Activated naive CD8-positive, alpha-beta T cell treated with anti-CD3 and anti-CD28 coated beads, Interleukin-2, amount 10 ng/mL, durations not matched to agents 7 days and 5 days (primary cell): ENCODE data around the gene IQCC. TPM values are rescaled to one million over a fixed set of nuclear protein-coding genes. Genes with fewer than 3 reads are reported as not detected.
"Not testable (repeated sequence)": the region's sequence is repeated elsewhere in the genome, so short reads cannot be mapped to it uniquely, and the experiment has no call there.

Experiments
- ATAC-seq: fragments of 150-1000 bp; cut with Tn5 transposase; one replicate; pipeline ENCODE4 v1.10.0; 2021; ENCODE audit warnings: low read depth, moderate library complexity
- POLR2A ChIA-PET: fragments of 350-600 bp; sonication (Branson Sonifier 250); formaldehyde crosslinking; loops from one replicate; lab custom pipeline; 2021; ENCODE audit warnings: antibody characterized with exemption; lab: Charles Lee
- DNase-seq: peaks from one replicate; pipeline ENCODE4 v3.0.0; 2021
- H3K27ac Mint-ChIP-seq: one replicate; pipeline ENCODE4 v1.8.0; 2022; ENCODE audit warnings: mild to moderate bottlenecking, mixed read lengths
- H3K27me3 Mint-ChIP-seq: one replicate; pipeline ENCODE4 v1.8.0; 2022; ENCODE audit warnings: mild to moderate bottlenecking, moderate library complexity, mixed read lengths
- H3K36me3 Mint-ChIP-seq: one replicate; pipeline ENCODE4 v1.8.0; 2021; ENCODE audit warnings: mild to moderate bottlenecking, mixed read lengths
- H3K4me1 Mint-ChIP-seq: one replicate; pipeline ENCODE4 v1.8.0; 2021; ENCODE audit warnings: mixed read lengths
- H3K4me3 Mint-ChIP-seq: one replicate; pipeline ENCODE4 v1.8.0; 2022; ENCODE audit warnings: mild to moderate bottlenecking, moderate library complexity, mixed read lengths
- H3K9me3 Mint-ChIP-seq: one replicate; pipeline ENCODE4 v1.8.0; 2021; ENCODE audit warnings: mixed read lengths
- total RNA-seq, 2 experiments: library from RNA; stranded (reverse); gene quantifications; one replicate each; pipeline ENCODE4 v1.2.3, GENCODE V29; 2021

IQCC gene
- 1 to 10 TPM; 4.9 to 6.0 TPM for total RNA-seq

DNA sequence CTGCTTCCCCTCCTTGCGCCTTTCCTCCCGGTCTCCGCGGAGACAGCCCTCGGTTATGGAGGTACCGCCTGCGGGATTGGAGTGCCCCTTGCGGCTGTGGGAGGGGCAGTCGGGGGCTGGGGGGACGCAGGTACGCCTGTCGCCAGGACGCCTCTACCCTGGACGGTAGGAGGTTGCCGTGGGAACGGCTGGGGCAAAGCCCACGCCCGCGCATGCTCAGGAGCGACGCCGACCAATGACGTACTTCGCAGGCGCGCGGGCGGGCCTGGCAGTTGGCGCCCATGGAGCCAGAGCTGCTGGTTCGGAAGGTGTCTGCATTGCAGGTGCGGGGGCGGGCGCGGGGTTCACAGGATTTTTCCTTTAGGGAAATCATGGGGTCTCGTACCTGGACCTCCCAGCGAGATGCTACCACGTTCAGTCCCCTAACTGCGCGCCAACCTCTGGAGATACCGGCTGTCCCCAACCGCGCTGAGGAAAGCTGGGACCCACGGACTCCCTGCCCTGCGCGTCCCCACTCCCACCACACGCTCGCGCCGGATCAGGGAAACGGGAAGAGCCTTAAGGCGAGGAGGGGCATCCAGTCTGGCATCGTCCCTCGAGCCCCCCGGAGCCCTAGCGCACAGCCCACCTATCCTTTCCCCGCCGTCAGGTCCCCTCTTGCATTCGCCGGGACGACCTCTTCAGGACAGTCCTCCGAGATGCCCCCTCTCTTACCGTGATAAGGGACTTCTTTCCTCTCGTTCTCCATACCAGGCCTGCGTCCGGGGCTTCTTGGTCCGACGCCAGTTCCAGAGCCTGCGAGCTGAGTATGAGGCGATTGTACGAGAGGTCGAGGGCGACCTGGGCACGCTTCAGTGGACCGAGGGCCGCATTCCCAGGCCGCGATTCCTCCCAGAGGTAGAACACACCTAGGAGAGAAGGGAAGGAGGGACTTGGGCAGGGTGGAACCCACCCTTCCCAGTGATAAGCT is at the start of gene IQCC:
Gene IQCC, plus strand, starts transcription at position 271 of the 970 bp plus-strand sequence. Its CDS starts 11 bp downstream, at position 282.
- peak; percentile 87 for DNase-seq
- H3K27me3 Mint-ChIP-seq, result no peaks in the 10 kb centered on the region
- H3K4me1 Mint-ChIP-seq, result peaks cover 29% of the 10 kb centered on the region
- H3K9me3 Mint-ChIP-seq, result no peaks in the 10 kb centered on the region
- peaks cover 25% of the 10 kb centered on the region for H3K36me3 Mint-ChIP-seq
- H3K27ac Mint-ChIP-seq, result peak within 1 kb of the TSS; percentile 85
- POLR2A ChIA-PET, result interaction anchor here (0.9 to 2.6 kb wide), 13 partner anchors 8 to 133 kb away, joined by 3 to 15 read pairs (median 5); partner anchors contain the start of genes EIF3I, FAM167B, KPNA6 and MARCKSL1
- peak within 1 kb of the TSS; percentile 90 for H3K4me3 Mint-ChIP-seq
- ATAC-seq, result peak; percentile 74

DNA sequence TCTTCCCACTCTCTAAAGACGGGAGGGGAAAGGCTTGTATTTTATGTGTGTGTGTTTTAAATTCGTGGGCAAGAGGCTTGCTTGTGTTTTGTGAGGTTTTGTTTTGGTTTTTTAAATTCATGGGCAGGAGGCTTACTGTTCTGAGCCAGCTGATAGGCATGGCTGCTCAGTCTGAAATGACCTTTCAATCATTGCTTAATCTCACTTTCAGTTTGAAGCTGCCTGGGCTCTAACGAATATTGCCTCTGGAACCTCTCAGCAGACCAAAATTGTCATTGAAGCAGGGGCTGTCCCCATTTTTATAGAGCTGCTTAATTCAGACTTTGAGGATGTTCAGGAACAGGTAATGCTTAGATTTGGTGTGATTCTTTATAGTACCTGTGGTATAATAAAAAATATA is 46.3 kb upstream of the IQCC start:
- DNase-seq (no peak), ATAC-seq (no peak)
- Mint-ChIP-seq H3K36me3 (peaks cover 42% of the 10 kb centered on the region), H3K4me3 (no peak overlapping the region), H3K4me1 (peaks cover 10% of the 10 kb centered on the region), H3K27me3 (no peaks in the 10 kb centered on the region), H3K9me3 (no peaks in the 10 kb centered on the region), H3K27ac (peak overlapping the region; percentile 23)
- POLR2A ChIA-PET, result no interaction called here

DNA sequence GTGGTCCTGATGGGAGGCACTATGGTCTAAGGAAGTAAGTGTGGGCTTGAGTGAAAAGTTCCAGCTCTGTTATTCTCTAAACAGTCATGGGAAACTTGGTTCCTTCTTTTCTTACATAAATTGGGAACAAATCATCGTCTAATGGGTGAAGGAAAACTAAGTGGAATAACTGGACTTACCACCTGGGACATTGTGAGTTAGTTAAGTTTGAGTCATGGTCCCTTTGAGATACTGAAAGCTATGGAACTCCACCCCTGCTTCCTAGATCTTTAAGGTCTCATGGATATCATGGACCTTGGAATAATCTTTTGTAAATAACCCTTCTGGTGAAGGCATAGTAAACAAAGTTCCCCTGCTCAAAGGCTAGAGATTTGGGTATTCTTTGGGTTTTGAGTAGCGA is 42.1 kb upstream of the IQCC start:
- Mint-ChIP-seq H3K4me3 (no peak overlapping the region), H3K27ac (no peak overlapping the region), H3K4me1 (peaks cover 2% of the 10 kb centered on the region), H3K27me3 (no peaks in the 10 kb centered on the region), H3K9me3 (no peaks in the 10 kb centered on the region), H3K36me3 (peaks cover 31% of the 10 kb centered on the region)
- no peak for DNase-seq
- POLR2A ChIA-PET, result no interaction called here
- no peak for ATAC-seq

DNA sequence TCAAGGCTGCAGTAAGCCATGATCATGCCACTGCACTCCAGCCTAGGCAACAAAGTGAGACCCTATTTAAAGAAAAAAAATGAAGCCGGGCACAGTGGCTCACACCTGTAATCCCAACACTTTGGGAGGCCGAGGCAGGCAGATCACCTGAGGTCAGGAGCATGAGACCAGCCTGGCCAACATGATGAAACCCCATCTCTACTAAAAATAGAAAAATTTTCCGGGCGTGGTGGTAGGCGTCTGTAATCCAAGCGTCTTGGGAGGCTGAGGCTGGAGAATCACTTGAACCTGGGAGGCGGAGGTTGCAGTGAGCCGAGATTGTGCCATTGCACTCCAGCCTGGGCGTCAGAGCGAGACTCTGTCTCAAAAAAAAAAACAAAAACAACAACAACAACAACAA is 39.8 kb upstream of the IQCC start:
- ATAC-seq, DNase-seq, H3K4me1 Mint-ChIP-seq, H3K4me3 Mint-ChIP-seq, H3K27me3 Mint-ChIP-seq, H3K27ac Mint-ChIP-seq, H3K9me3 Mint-ChIP-seq, POLR2A ChIA-PET: not testable (repeated sequence)
- peaks cover 34% of the 10 kb centered on the region for H3K36me3 Mint-ChIP-seq

DNA sequence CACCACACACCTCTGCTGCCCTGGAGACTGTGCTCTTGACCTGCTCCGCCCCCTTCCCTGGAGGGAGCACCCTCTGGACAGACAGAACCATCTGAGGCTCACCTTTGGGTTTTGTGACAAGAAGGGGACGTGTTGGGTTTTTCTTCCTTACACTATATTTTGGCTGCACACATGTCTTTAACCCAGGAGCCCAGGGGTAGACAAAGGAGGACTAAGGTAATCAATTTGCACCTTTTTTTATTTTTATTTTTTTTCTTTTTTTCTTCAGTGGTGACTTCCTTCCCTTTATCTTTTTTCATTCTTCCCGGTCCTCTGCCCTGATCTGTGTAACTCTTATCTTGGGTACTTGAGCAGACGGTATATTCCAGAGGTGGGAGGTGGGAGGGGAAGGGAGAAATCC is 34.5 kb upstream of the IQCC start:
- Mint-ChIP-seq H3K27me3 (no peaks in the 10 kb centered on the region), H3K27ac (no peak overlapping the region), H3K9me3 (no peaks in the 10 kb centered on the region), H3K4me3 (no peak overlapping the region), H3K36me3 (peaks cover 36% of the 10 kb centered on the region), H3K4me1 (peaks cover 17% of the 10 kb centered on the region)
- POLR2A ChIA-PET, result no interaction called here
- no peak for DNase-seq
- no peak for ATAC-seq

DNA sequence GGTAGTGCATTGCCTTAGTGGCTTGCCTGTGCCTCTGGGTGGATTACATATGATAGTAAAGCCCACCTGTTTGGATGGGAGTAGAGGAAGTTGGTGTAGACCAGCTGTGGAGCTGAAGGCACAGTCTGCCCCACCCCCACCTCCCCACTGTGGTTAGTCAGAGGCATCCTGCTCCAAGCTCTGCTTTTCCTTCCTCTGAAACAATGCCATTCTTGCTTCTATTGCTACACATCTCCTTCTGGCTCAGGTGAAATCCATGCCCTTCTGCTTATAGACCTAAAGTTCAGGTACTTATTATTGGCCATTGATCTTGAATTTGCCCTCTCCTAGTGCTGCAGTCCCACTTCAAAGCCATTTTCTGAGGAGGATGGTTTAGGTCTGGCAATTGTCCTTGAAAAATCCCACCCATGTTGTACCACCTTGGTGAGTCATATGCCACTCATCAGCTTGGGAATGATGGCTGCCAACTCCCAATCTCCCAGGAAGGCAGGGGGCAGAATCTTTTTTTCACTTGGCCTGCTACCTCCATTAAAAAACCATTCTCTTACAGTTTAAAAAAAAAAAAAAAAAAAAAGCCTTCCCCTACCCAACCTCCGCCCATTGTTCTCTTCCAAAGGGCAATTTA is 32.7 kb upstream of the IQCC start:
- peaks cover 17% of the 10 kb centered on the region for H3K4me1 Mint-ChIP-seq
- H3K36me3 Mint-ChIP-seq, result peaks cover 35% of the 10 kb centered on the region
- H3K27me3 Mint-ChIP-seq, result no peaks in the 10 kb centered on the region
- peak overlapping the region; percentile 50 for H3K27ac Mint-ChIP-seq
- H3K9me3 Mint-ChIP-seq, result no peaks in the 10 kb centered on the region
- POLR2A ChIA-PET, result interaction anchor here (0.6 kb wide), 1 partner anchor 118 kb away, joined by 4 read pairs; no protein-coding TSS in a partner anchor
- H3K4me3 Mint-ChIP-seq, result peak overlapping the region; percentile 28
- ATAC-seq (no peak), DNase-seq (no peak)

DNA sequence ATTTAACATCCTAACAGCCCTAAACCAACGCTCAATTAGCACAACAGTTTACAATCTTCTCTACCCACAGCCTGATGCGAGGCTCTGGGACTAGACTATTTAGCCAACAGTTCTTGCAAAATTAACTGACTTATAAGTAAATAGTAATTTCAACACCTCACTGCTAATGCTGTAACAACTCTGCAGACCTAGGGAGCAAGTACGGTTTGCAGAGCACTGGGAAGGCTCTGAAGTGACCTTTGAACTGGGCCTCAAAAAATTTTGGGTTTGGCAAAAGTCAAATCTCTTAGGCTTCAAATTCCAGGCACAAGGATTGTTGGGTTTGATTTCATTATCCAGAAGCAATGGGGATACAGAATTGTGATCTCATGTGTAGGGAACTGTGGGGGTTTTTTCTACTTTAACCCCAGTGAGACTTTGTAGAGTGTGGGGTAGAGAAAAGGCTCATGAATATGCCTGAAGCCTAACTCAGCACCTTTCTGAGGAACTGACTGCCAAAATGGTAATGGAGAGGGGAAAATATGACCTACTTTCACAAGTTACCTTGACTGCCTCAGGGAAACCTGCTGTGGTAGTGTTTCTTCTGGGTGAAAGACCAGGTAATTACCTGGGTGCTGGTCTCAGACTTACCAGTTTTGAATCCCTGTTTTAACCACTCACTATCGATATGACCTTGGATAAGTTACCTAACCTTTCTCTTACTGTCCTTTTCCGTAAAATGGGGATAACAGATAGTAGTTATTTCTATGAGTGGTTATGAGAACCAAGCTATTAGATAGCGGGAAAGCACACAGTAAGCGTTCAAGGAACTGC is 26.9 kb upstream of the IQCC start:
- no peaks in the 10 kb centered on the region for H3K9me3 Mint-ChIP-seq
- peak overlapping the region; percentile 92 for H3K4me3 Mint-ChIP-seq
- no peak for ATAC-seq
- DNase-seq, result no peak
- H3K27me3 Mint-ChIP-seq, result no peaks in the 10 kb centered on the region
- peaks cover 29% of the 10 kb centered on the region for H3K36me3 Mint-ChIP-seq
- peaks cover 19% of the 10 kb centered on the region for H3K4me1 Mint-ChIP-seq
- POLR2A ChIA-PET, result interaction anchor here (0.6 to 4.1 kb wide), 13 partner anchors 12 to 663 kb away, joined by 3 to 37 read pairs (median 7); partner anchors contain the start of genes CCDC28B, IQCC, KPNA6 and LCK
- peak overlapping the region; percentile 98 for H3K27ac Mint-ChIP-seq

DNA sequence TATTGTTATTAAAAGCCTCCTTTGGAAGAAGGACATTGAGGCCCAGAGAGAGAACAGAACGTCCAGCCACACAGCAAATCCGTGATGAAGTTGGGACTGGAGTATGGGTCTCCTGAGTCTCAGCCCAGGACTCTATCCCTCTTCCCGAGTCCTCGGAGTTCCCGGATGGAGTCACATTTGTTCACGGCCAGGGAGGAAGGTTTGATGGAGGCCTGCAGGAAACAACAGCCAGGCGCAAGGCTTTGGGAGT is 26.4 kb upstream of the IQCC start:
- H3K27me3 Mint-ChIP-seq, result no peaks in the 10 kb centered on the region
- POLR2A ChIA-PET, result interaction anchor here (0.6 to 4.1 kb wide), 13 partner anchors 12 to 662 kb away, joined by 3 to 37 read pairs (median 7); partner anchors contain the start of genes CCDC28B, IQCC, KPNA6 and LCK
- H3K9me3 Mint-ChIP-seq, result no peaks in the 10 kb centered on the region
- DNase-seq (no peak), ATAC-seq (no peak)
- peaks cover 23% of the 10 kb centered on the region for H3K4me1 Mint-ChIP-seq
- peak overlapping the region; percentile 98 for H3K27ac Mint-ChIP-seq
- peak overlapping the region; percentile 92 for H3K4me3 Mint-ChIP-seq
- peaks cover 33% of the 10 kb centered on the region for H3K36me3 Mint-ChIP-seq

DNA sequence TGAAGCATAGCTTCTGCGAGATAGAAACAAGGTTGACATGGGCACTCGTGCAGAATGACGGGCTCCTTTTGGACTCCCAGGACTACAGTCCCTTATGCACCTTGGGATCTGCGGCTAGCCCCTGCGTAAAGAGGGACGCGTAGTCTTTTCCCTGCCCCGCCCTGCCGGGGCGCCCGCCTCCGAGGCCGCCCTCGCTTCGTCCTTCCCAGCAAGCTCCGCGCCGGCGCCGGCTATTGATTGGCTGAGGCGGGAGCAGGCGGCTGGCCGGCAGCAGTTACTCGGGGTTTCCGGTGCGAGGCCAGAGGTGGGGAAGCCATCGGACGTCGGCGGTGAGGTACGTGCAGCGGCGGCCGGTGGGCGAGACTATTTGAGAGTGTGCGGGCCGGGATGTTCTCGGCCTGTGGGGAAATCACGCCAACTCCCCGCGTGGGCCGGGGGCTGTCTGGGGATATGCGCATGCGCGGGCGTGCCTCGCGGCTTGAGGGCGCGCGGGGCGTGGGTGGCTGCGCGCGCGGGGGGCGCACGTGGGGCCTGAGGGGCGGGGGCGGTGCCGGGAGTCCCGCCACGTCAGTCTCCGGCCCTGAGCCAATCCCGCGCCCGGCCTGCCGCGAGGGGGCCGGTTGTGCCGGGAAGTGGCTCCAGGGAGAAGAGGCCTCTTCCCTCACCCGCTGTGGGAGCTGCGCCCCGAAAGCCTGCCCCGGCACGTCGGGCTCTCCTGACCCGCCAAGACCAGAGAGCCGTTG is 25.9 kb upstream of the IQCC start, which contains the start of gene TXLNA:
Gene TXLNA, plus strand, starts transcription at position 233 of the 743 bp plus-strand sequence. CDS start 671 bp downstream, outside the sequence.
- no peaks in the 10 kb centered on the region for H3K27me3 Mint-ChIP-seq
- POLR2A ChIA-PET, result interaction anchor here (0.6 to 4.1 kb wide), 16 partner anchors 11 to 662 kb away, joined by 3 to 37 read pairs (median 5); partner anchors contain the start of genes CCDC28B, IQCC, KPNA6 and LCK
- H3K4me3 Mint-ChIP-seq, result peak within 1 kb of the TSS; percentile 92
- peak within 1 kb of the TSS; percentile 98 for H3K27ac Mint-ChIP-seq
- peak; percentile 89 for ATAC-seq
- no peaks in the 10 kb centered on the region for H3K9me3 Mint-ChIP-seq
- DNase-seq, result peak; percentile 93
- peaks cover 35% of the 10 kb centered on the region for H3K36me3 Mint-ChIP-seq
- H3K4me1 Mint-ChIP-seq, result peaks cover 28% of the 10 kb centered on the region

DNA sequence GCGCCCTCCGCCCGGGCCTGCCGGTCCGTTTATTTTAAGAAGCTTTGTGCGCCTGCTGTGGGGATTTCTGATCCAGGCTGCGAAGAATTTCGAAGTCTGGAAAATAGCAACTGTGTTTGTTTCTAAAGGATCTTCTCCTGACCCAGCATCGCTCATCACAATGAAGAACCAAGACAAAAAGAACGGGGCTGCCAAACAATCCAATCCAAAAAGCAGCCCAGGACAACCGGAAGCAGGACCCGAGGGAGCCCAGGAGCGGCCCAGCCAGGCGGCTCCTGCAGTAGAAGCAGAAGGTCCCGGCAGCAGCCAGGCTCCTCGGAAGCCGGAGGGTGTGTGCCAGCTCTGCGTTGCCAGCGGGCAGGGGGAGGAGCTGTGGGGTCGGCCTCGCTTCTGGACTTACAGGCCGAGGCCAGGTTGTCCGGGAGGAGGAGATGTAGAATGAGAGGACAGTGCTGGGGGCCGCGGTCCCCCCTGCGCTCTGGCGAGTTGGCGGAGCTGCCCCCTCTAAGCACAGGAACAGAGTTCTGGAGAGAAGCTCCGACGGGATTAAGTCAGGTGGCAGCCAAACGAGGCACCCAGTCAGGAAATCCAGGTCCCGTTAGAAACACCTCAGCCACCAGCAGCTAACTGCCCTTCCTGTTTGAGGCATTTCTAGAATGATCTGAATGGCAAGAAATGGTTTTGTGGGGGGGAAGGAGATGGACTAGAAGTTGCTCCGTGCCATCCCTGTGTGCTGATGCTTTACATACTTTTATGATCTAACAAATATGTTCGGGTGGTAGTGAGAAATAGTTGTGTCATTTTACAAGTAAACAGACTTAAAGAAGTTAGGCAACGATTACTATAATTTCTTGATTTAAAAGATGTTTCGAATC is 25.0 kb upstream of the IQCC start:
- no peaks in the 10 kb centered on the region for H3K9me3 Mint-ChIP-seq
- POLR2A ChIA-PET, result interaction anchor here (0.5 to 4.1 kb wide), 14 partner anchors 13 to 111 kb away, joined by 3 to 37 read pairs (median 8); partner anchors contain the start of genes CCDC28B, HDAC1, IQCC and KPNA6

DNA sequence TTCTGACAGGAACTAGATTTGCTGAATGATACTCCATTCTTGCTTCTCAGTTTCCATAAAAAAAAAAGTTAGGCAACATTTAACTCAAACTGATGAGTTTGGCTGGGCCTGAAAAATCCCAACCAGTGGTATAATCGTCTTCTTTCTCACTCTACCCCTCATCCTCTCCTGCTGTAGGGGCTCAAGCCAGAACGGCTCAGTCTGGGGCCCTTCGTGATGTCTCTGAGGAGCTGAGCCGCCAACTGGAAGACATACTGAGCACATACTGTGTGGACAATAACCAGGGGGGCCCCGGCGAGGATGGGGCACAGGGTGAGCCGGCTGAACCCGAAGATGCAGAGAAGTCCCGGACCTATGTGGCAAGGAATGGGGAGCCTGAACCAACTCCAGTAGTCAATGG is 24.4 kb upstream of the IQCC start:
- DNase-seq (no peak), ATAC-seq (no peak)
- peak overlapping the region; percentile 92 for H3K4me3 Mint-ChIP-seq
- POLR2A ChIA-PET, result interaction anchor here (0.6 to 4.1 kb wide), 10 partner anchors 12 to 111 kb away, joined by 3 to 37 read pairs (median 8); partner anchors contain the start of genes CCDC28B, HDAC1, IQCC and KPNA6
- no peaks in the 10 kb centered on the region for H3K9me3 Mint-ChIP-seq
- H3K27me3 Mint-ChIP-seq, result no peaks in the 10 kb centered on the region
- H3K4me1 Mint-ChIP-seq, result peaks cover 35% of the 10 kb centered on the region
- H3K36me3 Mint-ChIP-seq, result peaks cover 42% of the 10 kb centered on the region
- peak overlapping the region; percentile 75 for H3K27ac Mint-ChIP-seq

More for the DNA sequence above, 25.0 kb upstream of the IQCC start:
- peak; percentile 17 for ATAC-seq
- H3K4me3 Mint-ChIP-seq, result peak overlapping the region; percentile 92
- DNase-seq, result peak; percentile 56
- H3K27ac Mint-ChIP-seq, result peak overlapping the region; percentile 74
- peaks cover 33% of the 10 kb centered on the region for H3K4me1 Mint-ChIP-seq
- H3K36me3 Mint-ChIP-seq, result peaks cover 41% of the 10 kb centered on the region
- no peaks in the 10 kb centered on the region for H3K27me3 Mint-ChIP-seq
